ENCODE measurements around the gene GADL1.

The GADL1 gene

DNA sequence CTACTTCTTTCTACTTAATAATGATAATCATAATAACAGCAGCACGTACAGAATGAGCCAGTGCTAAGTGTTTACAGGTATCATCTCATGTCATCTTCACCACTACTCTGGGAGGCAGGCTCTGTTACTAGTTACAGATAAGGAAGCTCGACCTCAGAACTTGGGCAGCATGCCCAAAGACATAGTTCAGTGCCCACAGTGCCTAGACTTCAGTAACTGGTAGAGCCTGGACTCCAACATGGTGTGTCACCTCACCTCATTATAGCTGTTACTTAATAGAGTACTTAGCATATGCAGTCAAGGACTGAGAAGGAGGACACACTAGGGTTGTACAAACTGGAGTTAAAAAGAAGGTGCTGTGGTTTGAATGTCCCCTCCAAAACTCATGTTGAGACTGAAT lies 7.6 kb downstream of the GADL1 start:
- FAIRE-seq, result no peak
- no peak for DNase-seq (ENCODE audit: insufficient read length, low spot score)

DNA sequence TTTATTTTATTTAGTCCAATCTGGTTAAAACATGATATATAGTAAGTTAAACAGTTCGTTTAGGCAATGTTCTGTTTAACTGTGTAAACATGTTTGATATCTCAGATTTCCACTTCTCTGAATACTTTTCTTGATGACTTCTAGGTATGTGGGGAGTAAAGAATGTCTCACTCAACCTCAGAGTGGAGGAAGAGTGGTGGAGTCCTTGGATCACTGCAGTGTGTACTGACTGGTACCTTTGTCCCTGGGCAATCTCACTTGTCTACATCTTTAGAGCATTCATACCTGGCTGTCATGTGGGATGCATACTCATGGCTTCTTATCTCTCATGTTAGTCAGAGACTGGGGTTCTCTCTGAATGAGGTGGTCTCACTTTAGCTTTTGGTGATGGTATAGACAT lies 15.6 kb downstream of the GADL1 start:
- DNase-seq (ENCODE audit: insufficient read length, low spot score) (no peak), FAIRE-seq (no peak)

DNA sequence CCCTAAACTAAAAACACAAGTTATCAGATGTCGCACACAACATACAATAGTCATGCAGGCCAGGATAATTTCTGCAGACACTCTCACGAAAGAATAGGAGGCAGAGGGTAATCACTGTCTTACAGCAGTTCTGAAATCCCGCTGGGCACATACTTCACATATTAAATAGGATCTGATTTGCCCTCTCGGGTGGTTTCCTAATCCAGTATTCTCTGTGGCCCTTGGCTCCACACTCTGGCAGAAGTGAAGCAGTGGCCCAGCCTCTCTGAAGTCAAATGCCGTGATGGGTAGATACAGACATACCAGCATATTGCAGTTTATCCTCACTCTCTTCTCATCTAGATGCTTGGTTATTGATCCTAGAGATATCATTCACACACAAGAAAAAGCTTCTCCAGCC lies 19.0 kb downstream of the GADL1 start:
- FAIRE-seq, result no peak

DNA sequence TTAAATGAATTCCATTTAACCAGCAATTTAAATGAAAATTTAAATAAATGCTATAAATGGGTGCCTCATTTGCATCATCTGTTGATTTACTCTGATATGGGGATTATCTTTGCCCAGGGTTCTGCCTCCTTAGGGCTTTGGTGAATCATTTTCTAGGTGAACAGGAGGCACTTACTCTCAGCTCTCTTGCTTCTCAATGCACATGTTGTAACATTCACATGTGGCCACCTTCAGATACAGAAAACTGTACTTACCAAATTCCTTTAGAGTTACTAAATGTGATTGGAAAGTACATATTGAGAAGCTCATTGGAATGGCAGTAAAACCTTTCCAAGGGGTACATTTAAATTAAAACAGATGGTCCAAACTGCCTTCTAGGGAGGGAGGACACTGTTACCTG lies 20.8 kb downstream of the GADL1 start:
- no peak for DNase-seq (ENCODE audit: insufficient read length, low spot score)
- FAIRE-seq, result no peak

More for the DNA sequence above, 19.0 kb downstream of the GADL1 start:
- no peak for DNase-seq (ENCODE audit: insufficient read length, low spot score)

DNA sequence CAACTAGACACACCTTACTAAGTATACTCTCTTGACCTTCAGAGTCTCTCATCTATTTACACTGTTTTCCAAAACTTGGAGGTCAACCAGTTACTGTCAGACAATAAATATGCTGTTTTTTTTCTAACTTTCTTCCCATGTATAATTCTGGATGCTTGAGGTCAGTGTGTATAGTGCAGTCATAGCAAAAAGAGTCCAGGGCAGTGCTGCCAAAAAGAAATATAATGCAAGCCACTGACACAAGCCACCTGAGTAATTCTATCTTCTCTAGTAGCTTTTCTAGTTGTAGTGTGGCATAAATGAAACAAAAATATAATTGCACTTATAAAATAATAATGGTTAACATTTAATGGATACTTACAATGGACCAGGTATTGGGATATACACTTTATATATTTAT lies 21.6 kb downstream of the GADL1 start:
- DNase-seq (ENCODE audit: insufficient read length, low spot score) (no peak), FAIRE-seq (no peak)

DNA sequence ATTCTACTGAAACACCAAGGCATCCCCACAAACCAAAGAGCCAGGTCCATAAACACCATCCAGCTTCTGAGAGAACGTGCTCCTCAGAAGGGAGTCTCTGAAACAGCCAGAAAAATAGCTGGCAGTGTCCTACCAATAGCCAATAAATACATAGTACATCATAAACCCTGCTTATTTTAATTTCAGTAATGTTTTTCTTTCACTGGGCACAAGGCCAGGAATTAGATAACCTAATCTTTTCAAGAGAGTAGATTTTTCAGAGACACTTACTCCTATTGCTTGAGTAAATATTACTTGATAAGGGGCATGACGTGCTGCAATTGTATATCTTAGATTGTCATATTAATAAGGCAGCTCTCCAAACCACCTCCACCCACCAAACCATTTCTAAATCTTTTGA lies 22.7 kb downstream of the GADL1 start:
- no peak for DNase-seq (ENCODE audit: insufficient read length, low spot score)
- no peak for FAIRE-seq

DNA sequence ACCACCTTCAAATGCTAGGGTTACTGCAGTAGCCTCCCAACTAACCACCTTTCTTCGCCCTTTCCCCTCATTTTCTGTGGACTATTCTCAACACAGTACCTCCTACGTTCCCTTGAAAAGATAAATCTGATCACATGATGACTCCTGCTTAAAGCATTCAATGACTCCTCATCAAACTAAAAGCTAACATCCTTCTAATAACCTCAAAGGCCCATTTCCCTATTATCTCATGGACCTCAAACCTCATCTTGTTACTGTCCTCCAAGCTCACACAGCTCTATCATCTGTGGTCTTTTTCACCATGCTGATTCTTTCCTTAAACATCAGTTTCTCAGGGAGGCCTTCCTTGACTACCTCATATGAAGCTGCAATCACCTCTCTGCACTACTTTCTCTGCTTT lies 29.6 kb downstream of the GADL1 start:
- DNase-seq (ENCODE audit: insufficient read length, low spot score) (no peak), FAIRE-seq (no peak)

DNA sequence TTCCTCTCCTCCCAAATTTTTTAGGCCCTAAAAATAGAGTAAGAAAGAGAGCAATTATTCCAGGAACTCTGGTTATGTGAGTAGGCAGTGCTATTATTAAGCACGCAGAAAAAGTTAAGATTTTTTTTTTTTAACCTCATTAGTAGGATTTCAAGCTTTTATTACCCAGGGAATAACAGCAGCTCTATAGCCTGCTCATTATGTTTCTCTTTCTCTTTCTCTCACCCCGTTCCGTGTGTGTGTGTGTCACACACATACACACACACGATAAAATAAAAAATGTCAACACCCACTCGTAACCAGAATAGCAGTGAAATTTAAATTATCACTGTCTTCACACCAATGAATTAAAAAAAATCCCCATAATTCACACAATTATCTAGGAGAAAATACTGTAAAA lies 30.3 kb downstream of the GADL1 start:
- no peak for FAIRE-seq

DNA sequence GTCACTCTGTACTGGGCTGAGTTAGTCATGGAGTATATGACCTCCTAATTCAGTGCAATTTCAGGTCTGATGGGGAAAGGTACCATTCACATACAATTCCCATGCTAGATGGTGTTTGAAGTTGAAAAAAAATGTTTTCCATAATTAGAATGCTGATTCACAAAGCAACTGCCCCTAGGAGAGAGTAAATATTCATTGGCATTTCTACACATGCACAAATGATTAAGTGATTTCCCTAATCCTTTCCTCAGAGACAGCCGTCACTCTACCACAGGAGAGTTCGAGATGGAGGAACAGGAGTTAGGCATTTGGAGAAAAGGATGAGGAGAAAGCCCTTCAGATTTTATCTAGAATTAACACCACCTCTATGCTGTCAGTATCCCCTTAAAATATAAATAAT lies 32.5 kb downstream of the GADL1 start:
- FAIRE-seq (no peak), DNase-seq (ENCODE audit: insufficient read length, low spot score) (no peak)

More for the DNA sequence above, 30.3 kb downstream of the GADL1 start:
- DNase-seq (ENCODE audit: insufficient read length, low spot score), result no peak

GRCh38 chr3:30858894-30859389 lies 35.5 kb downstream of the GADL1 start:
- FAIRE-seq (no peak), DNase-seq (ENCODE audit: insufficient read length, low spot score) (no peak)

- FAIRE-seq (no peak), DNase-seq (ENCODE audit: insufficient read length, low spot score) (no peak)
Observed at GRCh38 chr3:30855400-30856292, 38.8 kb downstream of the GADL1 start.

DNA sequence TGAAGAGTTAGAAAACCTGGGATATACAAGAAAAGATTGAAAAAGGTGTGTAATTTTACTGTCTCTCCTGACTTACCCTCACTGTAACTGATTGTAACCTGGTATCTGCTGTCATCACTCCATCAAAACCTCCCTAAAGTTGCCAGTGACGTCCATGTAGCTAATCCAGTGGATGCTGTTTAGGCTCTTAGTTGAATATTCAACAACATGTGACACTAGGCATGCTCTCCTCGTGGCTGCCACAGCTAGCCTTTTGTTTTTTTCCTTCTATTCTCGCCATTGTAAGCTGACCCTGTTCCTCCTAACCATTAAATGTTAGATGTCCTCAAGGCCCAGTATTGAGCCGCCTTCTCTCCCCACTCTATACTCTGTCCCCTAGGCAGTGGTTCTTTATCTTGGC lies 41.6 kb downstream of the GADL1 start:
- FAIRE-seq, result no peak
- no peak for DNase-seq (ENCODE audit: insufficient read length, low spot score)

GRCh38 chr3:30848087-30848779 lies 46.2 kb downstream of the GADL1 start:
- FAIRE-seq, result no peak

GRCh38 chr3:30847592-30847991 lies 46.9 kb downstream of the GADL1 start:
- DNase-seq (ENCODE audit: insufficient read length, low spot score) (no peak), FAIRE-seq (no peak)

More at GRCh38 chr3:30848087-30848779, 46.2 kb downstream of the GADL1 start:
- DNase-seq (ENCODE audit: insufficient read length, low spot score), result no peak

DNA sequence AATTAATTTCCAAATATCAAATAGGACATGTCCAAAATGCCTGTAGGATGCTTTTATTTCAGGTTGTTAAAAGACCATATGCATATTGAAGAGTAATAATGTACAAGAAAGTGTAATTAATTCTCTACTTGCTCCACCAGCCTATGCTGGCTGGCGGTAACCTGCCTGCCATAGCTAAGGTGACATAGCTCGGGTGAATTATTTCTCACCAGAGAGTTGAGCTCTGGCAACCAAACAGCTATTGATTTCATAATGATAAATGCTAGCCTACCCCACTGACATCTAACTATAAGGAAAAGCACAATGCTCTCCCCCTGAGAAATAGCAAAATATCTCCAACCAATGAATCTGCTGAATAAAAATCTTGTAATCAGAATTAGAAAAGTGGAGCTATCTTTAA lies 48.9 kb downstream of the GADL1 start:
- DNase-seq (ENCODE audit: insufficient read length, low spot score), result no peak
- FAIRE-seq, result no peak

DNA sequence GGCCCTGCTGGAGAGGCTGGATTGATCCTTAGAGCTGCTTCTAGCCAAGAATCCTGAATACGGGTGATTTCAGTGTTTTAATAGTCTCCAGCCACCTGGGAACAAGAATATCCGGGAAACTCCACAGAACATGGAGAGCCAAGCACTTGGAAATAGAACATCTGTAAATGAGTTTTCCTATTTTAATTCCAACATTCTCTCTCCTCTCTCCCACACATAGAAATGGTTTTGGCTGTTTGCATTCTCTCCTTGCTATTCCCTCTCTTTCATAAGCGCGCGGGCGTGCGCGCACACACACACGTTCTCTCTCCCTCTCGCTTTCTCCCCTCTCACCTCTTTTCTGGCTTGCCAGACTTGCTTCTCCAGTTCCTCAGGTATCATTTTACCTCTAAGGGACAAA lies 50.6 kb downstream of the GADL1 start:
- FAIRE-seq (no peak), DNase-seq (ENCODE audit: insufficient read length, low spot score) (no peak)

DNA sequence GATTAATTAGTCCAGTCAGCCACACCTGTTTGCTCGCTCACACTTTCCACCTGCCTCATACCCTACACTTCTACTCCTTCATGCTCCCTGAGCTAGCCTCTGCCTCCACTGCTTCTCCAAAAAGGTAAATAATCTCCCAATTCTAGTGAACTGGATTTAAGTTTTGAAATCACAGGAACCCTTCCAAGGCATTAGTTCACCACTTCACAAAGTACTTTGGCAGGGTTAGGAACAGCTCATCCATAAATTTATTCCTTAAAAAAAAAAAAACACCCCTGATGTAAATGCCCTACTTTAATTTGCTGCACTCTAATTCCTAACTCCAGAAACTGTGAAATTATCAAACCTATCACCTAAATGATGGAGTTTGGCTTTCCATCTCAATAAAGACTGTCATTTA lies 58.3 kb downstream of the GADL1 start:
- DNase-seq (ENCODE audit: insufficient read length, low spot score) (no peak), FAIRE-seq (no peak)

GRCh38 chr3:30835667-30836066 lies 58.8 kb downstream of the GADL1 start:
- FAIRE-seq (no peak), DNase-seq (ENCODE audit: insufficient read length, low spot score) (no peak)

DNA sequence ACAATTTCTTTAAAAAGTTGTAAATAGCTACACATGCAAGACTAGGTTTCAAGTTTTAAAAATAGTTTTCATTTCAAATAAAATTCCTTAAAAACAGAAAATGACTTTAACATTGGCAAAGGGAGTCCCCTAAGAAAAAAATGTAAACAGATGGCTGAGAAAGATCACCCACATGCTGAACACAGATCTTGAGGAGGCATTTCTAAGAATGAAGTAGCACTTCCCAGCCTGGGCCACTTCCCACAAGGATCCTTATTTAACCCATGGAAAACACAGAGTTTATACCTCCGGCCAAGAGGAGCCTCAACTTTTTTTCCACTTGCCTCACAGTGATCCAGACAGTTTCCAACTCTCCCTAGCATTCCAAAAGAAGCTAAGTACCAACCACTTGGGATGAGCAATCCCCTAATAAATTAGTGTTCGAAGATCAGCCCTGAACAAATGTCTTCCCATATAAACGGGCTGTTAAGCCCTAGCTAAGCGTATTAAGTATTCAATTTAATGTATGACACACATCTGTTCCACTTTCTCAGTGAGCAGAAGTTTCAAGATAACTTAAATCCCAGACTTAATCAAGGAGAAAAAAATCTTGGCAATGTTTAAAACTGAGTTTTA lies 61.4 kb downstream of the GADL1 start:
- no peak for DNase-seq (ENCODE audit: insufficient read length, low spot score)
- FAIRE-seq, result no peak

- FAIRE-seq, result no peak
- DNase-seq (ENCODE audit: insufficient read length, low spot score), result no peak
Observed at GRCh38 chr3:30827080-30827479, 67.4 kb downstream of the GADL1 start.

DNA sequence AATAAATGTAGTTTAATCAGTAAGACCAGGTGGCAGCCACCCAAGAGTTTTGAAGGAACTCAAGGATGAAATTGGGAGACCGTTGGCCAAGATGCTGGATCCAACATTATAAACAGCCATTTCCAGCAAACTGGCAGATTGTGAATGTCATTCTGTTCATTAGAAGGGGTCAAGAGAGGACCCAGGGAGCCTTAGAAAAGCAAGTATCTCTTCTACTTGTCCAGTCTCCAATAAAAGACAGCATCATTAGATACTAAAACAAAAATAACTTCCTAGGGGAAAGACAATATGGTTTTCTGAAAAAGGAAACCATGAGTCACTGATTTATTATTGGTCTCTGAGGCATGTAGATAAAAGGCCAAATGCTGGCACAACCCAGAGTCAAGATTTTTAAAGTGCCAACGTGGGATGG lies 67.9 kb downstream of the GADL1 start:
- FAIRE-seq (no peak), DNase-seq (ENCODE audit: insufficient read length, low spot score) (no peak)

All from HTR-8/SVneo (cell line).